Retinal pigment epithelial cell (primary cell): ENCODE measurements around the gene HSBP1L1.

Source experiments
- DNase-seq: peaks from one replicate; pipeline ENCODE4 v3.0.0-alpha.2; 2010; ENCODE audit warnings: low read depth
- H3K4me3 ChIP-seq: 2 replicates; pipeline ENCODE4 v1.5.1; 2011; ENCODE audit warnings: mild to moderate bottlenecking, low read length, control low read depth, moderate library complexity
- TF ChIP-seq, protein P1 (sequence below): conservative IDR thresholded peaks from 2 replicates; pipeline ENCODE4 v1.5.1; 2011; ENCODE audit warnings: low read depth, low read length, control low read depth, inconsistent platforms

The HSBP1L1 gene

DNA sequence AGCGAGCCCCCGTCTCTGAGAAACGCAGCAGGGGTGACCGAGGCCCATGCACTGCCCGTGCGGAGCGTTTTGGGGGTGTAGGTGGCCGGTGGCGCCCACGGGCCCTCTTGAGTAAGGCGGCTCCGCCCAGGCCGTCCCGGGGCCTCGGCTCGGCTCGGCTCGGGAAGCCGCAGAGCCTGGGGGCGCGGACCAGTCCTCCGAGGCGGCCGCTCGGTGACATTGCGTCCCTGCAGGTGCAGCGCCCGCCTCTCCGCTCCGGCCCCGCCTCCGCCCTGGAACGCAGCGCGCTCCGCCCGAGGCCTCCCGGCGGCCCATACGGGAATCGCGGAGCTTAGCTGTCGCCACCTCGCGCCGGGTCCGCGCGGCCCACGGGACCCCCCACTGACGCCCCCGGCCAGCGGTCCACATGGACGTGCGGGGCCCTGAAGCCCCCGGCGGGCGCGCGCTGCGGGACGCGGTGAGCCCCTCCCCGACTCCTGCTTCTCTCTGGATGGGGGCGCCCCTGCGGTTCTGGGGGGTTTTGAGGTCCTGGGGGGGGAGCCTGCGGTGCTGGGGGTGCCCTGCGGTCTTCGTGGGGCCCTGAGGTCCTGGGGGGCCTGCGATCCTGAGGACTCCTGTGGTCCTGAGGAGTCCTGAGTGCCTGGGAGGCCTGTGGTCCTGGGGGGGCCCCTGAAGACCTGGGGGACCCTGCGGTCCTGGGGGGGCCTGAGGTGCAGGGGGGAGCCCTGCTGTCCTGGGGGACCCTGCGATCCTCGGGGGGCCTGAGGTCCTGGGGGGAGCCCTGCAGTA is at the start of gene HSBP1L1:
HSBP1L1 (plus strand) TSS at position 314 of the 789 bp plus-strand sequence; CDS start at position 407, 93 bp downstream.
- peak within 1 kb of the TSS; percentile 68 for H3K4me3 ChIP-seq
- DNase-seq: no peak
- TF ChIP-seq, protein P1, sequence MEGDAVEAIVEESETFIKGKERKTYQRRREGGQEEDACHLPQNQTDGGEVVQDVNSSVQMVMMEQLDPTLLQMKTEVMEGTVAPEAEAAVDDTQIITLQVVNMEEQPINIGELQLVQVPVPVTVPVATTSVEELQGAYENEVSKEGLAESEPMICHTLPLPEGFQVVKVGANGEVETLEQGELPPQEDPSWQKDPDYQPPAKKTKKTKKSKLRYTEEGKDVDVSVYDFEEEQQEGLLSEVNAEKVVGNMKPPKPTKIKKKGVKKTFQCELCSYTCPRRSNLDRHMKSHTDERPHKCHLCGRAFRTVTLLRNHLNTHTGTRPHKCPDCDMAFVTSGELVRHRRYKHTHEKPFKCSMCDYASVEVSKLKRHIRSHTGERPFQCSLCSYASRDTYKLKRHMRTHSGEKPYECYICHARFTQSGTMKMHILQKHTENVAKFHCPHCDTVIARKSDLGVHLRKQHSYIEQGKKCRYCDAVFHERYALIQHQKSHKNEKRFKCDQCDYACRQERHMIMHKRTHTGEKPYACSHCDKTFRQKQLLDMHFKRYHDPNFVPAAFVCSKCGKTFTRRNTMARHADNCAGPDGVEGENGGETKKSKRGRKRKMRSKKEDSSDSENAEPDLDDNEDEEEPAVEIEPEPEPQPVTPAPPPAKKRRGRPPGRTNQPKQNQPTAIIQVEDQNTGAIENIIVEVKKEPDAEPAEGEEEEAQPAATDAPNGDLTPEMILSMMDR: peak; percentile 21

DNA sequence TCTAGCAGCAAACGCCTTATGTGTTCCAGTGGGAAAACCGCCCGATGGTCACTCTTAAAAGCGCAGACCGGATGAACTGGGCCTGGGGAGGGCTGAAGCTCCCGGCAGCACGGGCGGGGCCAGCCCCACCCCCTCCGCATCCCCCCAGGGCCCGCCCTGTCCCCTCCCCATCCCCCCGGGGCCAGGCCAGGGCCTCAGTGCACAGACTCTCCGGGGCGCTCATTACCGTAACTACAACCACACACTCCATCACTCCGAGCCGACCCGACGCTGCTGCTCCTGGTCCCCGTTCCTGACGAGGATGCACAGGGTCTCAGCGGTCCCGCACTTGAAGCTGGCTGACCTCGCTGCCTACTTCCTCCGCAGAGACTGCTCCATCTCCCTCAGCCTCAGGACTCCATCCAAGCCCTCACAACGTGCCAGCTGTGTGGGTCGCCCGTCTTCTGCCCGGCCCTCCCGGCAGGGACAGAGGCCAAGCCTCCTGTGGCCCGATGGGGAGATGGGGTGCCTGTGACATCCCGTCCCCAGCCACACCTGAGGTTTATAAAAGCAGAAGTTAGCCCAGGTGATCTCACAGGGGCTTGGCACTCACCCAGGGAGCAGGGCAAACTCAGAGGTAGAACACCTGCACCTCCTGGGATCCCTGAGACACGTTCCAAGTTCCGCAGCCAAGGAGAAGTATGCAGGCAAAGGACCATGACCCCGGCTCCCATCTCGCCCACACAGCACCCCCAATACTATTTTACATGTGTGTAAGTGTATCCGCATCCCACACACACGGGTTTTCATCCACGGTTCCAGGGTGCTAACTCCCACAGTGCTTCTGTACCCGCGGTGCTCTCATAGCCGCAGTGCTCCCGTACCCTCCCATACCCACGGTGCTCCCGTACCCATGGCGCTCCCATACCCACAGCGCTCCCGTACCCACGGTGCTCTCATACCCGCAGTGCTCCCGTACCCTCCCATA is 49.0 kb upstream of the HSBP1L1 start:
- no peak for DNase-seq
- no peak overlapping the region for H3K4me3 ChIP-seq
- TF ChIP-seq, protein P1: no peak

DNA sequence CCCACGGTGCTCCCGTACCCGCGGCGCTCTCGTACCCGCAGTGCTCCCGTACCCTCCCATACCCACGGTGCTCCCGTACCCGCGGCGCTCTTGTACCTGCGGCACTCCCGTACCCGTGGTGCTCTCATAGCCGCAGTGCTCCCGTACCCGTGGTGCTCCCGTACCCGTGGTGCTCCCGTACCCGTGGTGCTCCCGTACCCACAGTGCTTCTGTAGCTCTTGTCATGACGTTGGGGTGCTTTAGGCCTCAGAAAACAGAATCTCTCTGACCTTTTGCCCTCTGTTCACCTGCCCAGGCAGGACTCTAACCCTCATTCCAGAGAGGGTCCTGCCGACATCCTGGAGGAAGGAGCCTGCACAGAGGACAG is 48.3 kb upstream of the HSBP1L1 start:
- TF ChIP-seq, protein P1: no peak
- H3K4me3 ChIP-seq: no peak overlapping the region
- DNase-seq: no peak

DNA sequence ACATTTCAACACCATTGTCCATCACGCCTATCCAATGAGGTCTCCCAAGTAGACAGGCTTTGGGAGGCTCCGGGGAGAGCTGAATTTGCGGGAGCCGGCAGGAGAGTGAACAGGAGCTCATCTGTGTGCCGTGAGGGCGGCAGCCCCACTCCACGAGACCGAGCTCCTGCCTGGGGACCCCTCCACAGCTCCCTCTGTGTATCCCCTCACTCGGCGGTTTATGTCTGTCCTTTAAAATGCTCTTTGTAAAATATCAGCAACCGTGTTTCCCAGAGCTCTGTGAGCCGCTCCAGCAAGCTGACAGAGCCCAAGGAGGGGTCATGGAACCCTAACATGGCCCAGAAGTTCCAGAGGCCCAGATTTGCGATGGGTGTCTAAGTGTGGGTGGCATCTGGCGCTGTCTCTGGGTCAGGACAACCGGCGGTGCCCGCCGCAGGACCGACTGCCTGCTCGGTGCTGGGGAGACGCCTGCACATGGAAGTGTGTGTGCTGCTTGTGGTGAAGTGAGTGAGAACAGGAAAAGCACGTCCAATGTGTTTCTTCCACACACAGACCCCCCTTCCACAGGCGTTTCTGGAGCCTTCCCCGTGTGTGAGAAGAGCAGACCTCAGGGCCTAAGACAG is 47.8 kb upstream of the HSBP1L1 start:
- H3K4me3 ChIP-seq: no peak overlapping the region
- TF ChIP-seq, protein P1: no peak
- DNase-seq: no peak

DNA sequence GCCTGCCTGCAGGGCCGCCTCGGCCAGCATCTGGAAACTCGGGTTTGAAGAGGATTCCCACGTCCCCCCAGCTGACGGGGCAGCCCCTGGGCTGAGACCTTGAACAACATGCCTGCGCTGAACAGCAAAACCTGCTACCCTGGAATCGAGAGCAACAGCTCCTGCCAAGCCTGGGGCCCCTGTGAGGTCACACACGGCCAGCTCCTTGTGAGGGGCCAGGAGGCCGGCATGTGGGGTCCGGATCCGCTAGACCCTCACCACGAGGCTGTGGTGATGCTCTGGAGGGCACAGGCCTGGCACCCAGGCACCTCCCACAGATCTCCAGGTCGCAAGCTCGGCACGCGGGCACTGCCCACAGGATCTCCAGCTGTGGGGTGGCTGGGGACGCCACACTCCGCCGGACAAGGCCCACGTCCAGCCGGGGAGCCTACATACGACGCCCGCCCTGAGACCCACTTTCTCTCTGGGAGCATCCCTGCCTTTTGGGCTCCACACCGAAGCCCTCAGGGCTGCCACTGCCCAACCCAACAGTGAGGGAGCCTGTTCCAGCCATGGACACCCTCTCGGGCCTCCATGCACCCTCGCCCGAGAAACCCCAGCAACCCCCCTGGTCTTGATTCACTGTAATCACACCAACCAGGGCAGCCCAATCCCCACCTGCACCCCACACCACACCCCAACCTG is 47.1 kb upstream of the HSBP1L1 start:
- no peak for DNase-seq
- no peak overlapping the region for H3K4me3 ChIP-seq
- TF ChIP-seq, protein P1: no peak

DNA sequence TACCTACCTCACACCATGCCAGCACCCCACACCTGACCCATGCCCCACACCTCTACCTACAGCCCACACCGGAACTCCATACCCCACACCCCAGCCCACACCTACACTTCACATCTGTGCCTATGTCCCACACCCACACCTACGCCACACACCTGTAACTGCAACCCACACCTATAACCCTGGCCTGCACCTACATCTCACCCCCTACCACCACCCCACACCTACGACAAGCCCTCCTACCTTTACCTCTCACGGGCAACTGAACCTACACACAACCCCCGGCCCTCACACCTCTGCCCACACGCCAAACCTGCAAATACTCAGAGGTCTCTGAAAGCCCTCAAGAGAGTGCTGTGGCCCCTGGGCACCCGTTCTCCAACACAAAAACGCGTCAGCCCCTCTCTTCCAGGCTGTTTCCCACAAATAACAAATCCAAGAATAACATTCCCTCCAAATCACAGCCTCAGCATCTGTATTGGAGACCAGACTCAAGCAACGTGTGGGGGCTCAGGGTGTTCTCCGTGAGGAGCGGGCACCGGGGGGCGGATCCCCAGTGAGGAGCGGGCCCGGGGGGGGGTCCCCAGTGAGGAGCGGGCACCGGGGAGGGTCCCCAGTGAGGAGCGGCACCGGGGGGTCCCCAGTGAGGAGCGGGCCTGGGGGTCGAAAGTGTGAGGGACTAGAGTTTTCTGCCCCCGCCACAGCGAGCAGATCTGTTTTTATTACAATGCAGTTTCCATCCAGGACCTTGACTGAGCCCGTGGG is 46.4 kb upstream of the HSBP1L1 start:
- no peak overlapping the region for H3K4me3 ChIP-seq
- no peak for DNase-seq
- TF ChIP-seq, protein P1: no peak
